GM18526 (cell line): ENCODE measurements around the gene LILRB2.

Experiments used
- POLR2A ChIP-seq: IDR thresholded peaks from 3 replicates; pipeline ENCODE4 v1.6.1; 2011; ENCODE audit not compliant: insufficient read length; ENCODE audit errors: extremely low read depth

Gene LILRB2

DNA sequence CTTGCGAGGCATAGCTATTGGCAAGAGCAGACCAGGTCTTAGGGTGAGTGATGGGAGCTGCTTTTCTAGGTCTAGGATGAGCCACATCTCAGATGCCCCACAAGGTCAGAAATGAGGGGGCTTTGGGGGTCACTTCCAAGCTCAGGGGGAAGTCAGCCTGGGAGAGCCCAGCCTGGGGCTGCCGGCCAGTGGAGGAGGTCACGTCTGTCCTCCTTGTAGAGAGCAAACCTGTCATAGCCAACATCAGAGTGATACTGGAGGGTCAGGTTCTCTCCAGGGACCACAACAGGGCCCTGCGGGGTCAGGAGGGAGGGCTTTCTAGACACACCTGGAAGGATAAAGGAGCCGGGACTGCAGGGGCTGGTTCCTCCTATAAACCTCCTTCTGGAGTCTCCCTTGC, 29.6 kb upstream of the LILRB2 start:
- no peak for TF ChIP-seq POLR2A

DNA sequence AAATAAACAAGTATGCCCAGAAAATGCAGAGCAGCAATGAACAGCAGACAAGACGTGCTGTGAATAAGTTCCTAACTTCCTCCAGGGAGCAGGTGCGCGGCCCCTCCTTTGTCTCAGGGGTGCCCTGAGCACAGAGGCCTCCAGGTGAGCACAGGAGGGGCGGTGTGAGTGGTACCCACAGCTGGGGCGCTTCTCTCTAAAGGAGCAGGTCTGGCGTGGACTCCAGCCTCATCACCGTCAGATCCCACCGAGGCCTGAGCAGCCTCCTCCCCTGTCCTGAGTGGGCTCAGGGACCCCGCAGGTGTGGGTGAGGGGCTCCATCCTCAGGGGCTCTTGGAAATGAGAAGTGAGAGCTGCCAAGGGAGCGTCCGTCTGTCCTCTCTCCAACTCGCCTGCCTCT, 28.9 kb upstream of the LILRB2 start:
- TF ChIP-seq POLR2A, result no peak

DNA sequence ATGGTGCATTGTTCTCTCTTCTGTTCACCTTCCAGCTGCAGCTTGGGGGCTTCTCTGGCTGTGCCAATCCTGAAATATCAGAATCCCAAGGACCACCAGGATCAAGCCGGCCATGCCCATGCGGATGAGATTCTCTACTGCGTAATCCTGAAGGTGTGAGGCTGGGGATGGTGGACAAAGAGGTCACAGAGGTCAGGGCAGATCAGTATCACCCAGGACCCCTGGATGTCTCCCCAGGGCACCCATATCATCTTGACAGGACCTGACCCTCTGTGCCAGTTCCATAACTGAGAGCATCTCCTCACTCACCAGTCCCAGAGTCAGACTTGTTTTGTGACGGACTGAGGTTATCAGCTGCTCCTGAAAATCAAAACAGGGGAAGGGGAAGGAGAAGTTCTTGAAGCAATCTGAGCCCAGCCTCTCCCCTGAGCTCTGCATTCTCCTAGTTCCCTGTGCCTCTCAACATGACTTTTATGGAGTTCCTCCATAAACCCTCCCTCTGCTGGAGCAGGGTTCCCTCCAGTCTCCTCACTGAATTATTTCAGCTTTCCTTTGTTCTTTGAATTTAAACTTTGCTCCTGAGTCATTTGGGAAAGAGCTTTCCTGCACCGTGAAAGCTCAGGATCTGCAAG, 26.6 kb upstream of the LILRB2 start:
- no peak for TF ChIP-seq POLR2A

- TF ChIP-seq POLR2A, result no peak
These were observed 24.2 kb upstream of the LILRB2 start for GRCh38 chr19:54305141-54305540.

- TF ChIP-seq POLR2A, result no peak
These were observed 21.3 kb upstream of the LILRB2 start for GRCh38 chr19:54302257-54302656.

DNA sequence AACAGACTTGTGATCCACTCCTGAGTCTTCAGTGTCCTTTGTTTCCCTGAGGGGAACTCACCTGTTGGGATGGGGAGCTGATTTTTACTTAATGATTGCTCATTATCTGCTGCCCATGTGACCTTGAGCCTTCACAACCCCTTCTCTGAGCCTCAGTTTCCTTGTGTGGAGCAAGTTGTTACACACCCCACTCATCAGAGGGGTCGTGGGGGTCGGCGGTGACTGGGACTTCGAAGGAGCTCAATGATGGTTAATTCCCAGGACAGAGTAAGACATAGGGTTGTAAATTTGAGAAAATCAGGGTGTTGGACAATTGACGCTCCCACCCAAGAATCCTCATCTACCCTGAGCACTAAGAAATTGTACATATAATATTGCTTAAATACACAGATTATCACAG, 18.6 kb upstream of the LILRB2 start:
- TF ChIP-seq POLR2A, result no peak

- no peak for TF ChIP-seq POLR2A
These were observed 18.2 kb upstream of the LILRB2 start for GRCh38 chr19:54299126-54299498.

GRCh38 chr19:54298357-54299125, 17.6 kb upstream of the LILRB2 start:
- TF ChIP-seq POLR2A, result no peak

GRCh38 chr19:54297759-54298305, 16.9 kb upstream of the LILRB2 start:
- TF ChIP-seq POLR2A, result no peak

DNA sequence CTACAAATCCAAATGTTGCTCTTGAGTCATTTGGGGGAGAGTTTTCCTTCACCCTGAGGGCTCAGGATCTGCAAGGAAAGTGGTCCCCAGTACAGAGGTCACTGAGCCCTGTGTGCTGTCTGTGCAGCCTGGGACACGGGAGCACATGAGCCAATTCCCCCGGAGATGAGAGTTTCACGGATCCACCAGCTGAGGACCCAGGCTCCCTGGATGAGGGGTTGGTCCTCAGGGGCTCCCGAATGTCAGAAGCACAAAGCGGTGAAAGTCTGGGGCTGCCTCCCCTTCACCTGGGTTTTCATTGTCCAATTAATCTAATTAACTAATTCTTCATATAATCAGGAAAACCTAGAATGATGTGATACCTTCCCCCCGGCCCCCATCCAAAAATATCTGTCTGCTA, 13.6 kb upstream of the LILRB2 start:
- no peak for TF ChIP-seq POLR2A

DNA sequence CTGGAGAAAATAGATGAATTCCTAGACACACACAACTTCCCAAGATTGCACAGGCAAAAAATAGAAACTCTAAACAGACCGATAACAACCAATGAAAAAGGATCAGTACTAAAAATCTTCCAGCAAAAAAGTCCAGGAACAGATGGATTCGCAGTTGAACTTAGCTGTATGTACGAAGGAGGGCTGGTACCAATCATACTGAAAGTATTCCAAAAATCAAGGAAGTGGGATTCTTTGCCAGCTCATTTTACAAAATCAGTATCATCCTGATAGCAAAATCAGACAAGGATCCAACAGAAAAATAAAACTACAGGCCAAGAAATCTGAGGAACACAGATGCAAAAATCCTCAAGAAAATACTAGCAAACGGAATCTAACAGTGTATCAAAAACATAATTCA, 6.5 kb upstream of the LILRB2 start:
- TF ChIP-seq POLR2A, result no peak

DNA sequence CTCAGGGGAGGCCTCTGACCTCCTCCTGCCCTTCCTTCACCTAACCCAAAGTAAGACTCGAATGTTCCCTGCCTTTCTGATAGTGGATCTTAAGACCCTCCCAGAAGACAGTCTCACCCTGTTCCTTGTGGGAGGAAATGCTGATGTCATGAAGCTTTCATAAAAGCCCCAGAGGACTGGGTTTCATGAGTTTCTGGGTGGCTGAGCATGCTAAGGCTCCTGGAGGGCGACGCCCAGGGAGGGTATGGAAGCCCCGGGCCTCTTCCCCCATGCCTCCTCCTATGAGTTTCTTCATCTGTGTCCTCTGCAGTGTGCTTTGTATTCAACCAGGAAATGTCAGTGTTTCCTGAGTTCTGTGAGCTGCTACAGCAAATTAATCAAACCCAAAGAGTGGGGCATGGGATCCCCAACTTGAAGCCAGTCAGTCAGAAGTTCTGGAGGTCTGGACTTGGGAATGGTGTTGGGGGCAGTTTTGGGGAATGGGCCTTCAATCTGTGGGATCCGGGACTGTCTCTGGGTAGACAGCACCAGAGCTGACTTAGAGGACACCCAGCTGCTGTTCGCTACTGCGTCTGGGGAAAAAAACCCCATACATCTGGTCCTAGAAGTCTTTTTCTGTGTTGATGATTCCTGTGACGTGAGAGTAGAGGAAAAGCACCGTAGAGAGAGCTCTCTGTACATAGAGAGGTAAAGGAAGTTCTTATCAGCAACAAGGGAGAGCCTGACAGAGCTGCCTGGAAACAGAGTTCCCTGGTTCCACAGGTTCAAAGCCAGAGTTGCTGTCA, 2.0 kb upstream of the LILRB2 start:
- TF ChIP-seq POLR2A, result no peak

- no peak for TF ChIP-seq POLR2A
These were observed 1.4 kb downstream of the LILRB2 start for GRCh38 chr19:54279406-54279962.

- no peak for TF ChIP-seq POLR2A
These were observed 5.0 kb downstream of the LILRB2 start for GRCh38 chr19:54275951-54276350.

GRCh38 chr19:54273821-54274220, 7.1 kb downstream of the LILRB2 start:
- TF ChIP-seq POLR2A, result no peak
